Left renal cortex interstitium (tissue), 4 donors: ENCODE results near the gene NPC1. TPM values are rescaled to one million over a fixed set of nuclear protein-coding genes. Genes with fewer than 3 reads are reported as not detected.
"Not testable (repeated sequence)": the region's sequence is repeated elsewhere in the genome, so short reads cannot be mapped to it uniquely, and the experiment has no call there.

Experiments
- DNase-seq, 4 donors: peaks; one replicate each; pipeline ENCODE4 v3.0.0-alpha.2; 2013; ENCODE audit warnings: low read depth in 4 of 4, low spot score in 2 of 4, missing footprints in 1 of 4
- polyA plus RNA-seq, 4 donors: library from polyadenylated mRNA; unstranded; fragments of 120-200 nt; gene quantifications; one replicate each; pipeline ENCODE4 v1.2.1, GENCODE V29; 2013; ENCODE audit not compliant: insufficient read length in 4 of 4

The NPC1 gene
- polyA plus RNA-seq, 4 donors, result 18.3 to 29.0 (median 23.7) TPM

DNA sequence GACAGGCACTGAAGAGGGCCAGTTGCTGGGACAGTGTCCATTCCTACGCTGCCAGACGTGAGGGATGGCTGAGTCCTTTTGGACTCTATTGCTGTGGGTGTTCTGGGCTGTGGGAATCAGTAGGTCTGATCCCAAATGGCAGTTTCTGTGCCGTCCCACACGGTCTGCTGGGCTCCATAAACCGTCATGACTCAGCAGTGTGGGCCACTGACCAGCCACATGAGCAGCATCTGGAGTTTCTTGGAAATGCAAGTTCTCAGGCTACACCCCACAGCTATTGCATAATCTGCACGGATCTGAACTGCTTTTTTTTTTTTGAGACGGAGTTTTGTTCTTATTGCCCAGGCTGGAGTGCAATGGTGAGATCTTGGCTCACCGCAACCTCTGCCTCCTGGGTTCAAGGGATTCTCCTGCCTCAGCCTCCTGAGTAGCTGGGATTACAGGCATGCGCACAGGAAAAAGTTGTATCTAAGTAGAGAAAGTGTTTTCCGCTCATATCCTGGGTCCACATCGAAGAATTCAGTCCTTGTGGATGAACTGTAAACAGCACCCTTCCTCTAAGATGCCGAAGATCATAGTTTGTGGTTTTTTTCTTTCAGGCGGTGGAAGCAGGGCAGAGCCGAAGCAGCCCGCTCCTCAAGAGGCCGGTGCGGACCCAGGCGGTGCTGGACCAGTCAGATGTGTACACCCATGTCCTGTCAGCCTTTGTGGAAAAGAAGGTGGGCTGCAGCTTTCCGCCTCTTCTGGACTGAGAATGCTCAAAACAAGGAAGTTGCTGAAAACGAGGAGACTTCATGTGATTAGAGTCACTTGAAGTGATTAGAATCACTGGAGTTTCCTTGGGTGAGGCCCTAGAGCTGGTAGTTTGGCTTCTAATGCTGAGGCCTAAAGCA, 57.5 kb downstream of the NPC1 start:
- no peak for DNase-seq

DNA sequence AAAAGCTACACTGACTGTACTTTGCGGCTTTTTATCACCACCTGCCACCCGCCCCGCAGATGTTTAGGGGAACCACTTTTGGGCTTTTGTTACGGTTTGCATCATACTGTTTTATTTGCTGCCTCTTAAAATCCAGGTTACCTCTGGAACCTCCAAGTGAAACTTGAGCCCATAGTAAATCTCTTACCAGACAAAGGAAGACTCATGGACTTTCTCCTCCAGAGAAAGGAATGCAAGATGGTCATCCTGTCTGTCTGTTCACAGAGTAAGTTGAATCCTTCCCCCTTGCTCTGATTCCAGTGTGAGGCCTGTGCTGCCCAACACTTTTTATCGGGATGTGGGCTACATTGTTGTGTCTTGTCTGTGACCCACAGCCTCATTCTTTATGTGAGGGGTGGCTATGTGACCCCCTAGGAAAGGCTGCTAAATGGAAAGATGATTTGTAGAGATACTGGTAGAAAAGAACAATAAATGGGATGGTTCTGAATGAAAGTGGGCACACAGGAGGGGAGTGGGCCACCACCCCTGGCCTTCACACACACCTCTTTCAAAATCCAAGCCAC, 59.7 kb downstream of the NPC1 start:
- DNase-seq, result no peak

DNA sequence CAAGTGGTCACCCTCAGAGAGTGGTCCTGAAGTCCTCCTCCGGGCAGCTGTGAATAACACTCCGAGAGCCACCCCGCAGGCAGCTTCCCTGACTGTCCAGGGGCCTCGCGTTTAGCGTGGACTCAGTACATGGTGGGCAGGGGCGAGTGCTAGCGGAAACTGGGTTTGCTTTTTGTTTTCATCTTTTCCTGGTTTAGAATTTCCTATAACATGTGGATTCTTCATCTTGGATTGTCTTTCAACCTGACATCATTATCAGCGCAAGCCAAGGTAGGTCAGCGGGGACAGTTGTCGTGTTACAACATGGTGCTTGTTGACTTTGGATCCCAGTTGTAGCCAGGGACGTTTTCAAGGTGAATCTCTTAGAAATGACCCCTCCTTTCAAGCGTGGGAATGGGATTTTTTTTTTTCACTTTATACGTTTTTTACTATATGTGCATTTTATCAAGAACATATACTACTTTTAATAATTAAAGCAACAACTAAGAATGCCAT, 62.0 kb downstream of the NPC1 start:
- no peak for DNase-seq

DNA sequence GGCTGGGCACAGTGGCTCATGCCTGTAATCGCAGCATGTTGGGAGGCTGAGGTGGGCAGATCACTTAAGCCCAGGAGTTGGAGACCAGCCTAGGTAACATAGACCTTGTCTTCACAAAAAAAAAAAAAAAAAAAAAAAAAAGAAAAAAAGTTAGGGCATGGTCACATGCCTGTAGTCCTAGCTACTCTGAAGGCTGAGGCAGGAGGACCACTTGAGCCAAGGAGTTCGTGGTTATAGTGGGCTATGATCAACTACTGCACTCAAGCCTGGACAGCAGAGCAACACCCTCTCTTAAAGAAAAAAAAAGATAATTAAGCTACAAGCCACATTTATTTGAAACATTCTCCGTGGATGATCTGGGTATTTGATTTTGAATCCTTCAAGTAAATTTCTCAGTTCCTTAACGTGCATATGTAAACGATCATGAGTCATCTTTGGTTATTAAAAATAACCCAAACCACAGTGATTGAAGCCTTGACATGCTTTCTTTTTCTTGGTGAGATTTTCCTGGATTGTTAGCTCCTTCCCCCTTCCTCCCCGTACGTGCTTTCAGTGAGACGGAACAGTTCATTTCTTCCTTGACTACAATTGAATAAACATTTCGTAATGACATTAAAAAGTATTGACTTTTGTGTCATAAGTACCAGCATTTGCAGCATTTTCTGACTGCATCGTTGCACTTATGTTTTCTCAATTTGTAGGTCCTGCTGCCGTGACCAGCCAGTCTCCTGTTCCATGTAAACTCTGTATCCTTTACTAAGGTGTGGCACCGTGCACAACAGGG, 62.7 kb downstream of the NPC1 start:
- DNase-seq, result no peak

DNA sequence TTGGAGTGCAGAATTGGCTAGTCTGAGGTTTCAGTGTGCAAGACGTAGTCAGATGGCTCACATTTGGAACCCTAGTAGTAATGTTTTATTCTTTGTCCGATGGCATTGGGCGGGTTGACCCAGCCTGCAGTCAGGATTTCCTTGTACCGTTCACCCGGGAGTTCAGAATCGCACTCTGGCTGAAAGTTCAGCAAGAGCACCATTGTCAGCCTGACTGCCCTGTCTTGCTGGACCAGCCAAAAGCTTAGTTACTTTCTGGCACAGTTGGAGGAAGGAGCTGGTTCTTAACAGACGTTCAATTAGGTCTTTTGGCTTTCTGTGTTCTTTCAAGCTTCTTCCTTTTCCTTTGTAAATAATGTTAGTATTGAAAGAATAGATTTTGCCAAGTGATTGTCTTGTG, 64.4 kb downstream of the NPC1 start:
- DNase-seq, result no peak

DNA sequence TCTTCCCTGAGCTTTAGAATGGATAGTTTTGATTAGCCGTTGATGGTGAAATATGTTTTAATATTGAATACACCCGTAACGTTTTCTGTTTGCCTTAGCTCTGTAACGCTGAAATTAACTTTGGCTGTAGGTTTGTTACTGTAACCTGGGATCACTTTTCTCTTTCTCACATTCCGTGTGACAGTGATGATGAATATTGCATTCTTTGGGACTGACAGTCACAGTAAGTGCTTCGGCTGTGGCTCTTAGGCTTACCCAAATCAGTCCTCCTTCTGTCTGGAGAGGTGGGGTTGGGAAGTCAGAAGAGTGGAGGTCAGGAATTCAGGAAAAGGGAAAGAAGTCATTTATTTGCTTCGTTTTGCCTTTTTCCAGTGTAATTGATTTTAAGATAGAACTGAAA, 65.0 kb downstream of the NPC1 start:
- no peak for DNase-seq

DNA sequence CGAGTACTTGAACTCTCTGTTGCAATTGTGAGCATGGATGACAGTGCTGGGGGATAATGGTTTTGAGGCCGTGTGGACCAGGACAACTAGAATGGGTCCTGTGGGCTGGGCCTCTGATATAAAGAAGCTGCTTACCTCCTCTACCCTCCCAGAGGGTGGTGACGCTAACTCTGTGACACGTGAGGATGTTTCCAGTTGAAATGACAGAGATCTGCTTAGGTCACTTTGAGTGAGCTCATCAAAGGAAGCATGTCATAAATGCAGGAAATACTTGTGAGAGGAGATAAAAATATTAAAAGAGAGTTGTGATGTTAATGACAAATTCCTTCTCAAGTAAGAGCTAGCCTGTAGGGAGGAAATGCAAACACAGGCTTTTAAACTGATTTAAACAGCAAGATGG, 66.6 kb downstream of the NPC1 start:
- DNase-seq, result no peak

DNA sequence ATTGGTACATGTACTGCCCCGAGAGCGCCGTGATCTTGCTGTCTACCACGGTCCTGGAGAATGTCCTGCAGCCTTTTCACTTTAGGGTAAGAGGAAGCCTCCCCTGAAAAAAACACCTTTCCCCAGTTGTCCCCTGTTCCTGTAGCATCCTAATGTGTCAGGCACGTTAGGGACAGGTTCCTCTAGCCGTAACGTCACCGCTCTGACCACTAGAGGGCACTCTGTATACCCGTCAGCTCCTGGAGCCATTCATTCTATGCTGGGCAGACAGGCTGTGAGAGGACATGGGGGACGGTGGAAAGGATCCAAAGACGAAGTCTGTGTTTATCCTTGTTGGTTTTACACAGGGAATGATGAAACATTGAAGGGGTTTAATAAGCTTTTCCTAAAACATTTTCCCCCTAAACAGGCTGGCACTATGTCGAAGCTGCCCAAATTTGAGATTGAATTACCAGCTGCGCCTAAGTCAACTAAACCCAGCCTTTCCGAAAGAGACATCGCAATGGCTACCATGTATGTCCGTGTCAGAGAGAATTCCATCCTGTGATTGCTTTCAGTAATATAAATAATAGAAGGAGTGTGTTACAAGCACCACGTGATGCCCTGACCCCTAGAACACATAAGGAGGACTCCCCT, 70.3 kb downstream of the NPC1 start:
- peak in 2 of 4 donors; percentile 61 to 70 for DNase-seq

DNA sequence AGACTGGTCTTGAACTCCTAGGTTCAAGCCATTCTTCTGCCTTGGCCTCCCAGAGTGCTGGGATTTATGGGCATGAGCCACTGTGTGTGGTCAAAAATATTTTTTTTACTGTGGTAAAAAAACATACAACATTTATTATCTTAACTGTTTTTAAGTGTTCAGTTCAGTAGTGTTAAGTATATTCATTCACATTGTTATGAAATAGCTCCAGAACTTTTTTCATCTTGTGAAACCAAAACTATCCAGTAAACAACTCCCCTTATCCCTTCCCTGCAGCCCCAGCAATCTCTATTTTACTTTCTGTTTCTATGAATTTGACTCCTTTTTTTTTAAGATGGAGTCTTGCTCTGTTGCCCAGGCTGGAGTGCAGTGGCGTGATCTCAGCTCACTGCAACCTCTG, 73.7 kb downstream of the NPC1 start:
- no peak for DNase-seq

DNA sequence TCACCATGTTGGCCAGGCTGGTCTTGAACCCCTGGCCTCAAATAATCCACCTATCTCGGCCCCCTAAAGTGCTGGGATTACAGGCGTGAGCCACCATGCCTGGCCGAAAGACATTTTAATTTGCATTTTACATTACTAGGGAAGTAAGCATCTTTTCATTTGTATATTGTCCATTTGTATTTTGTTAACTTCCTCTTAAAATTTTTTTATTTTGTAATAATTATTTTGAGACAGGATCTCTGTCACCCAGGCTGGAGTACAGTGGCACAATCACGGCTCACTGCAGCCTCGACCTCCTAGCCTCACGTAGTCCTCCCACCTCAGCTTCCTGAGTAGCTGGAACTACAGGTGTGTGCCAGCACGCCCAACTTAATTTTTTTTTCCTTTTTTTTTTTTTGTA, 74.1 kb downstream of the NPC1 start:
- DNase-seq, result not testable (repeated sequence)

DNA sequence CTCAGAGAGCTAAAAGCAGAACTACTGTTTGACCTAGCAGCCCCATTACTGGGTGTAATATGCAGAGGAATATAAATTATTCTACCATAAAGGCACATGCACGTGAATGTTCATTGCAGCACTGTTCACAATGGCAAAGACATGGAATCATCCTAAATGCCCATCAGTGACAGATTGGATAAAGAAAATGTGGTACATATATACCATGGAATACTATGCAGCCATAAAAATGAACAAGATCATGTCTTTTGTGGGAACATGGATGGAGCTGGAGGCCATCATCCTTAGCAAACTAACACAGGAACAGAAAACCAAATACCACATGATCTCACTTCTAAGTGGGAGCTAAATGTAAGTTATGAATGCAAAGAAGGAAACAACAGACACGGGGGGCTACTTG, 75.4 kb downstream of the NPC1 start:
- DNase-seq, result not testable (repeated sequence)

DNA sequence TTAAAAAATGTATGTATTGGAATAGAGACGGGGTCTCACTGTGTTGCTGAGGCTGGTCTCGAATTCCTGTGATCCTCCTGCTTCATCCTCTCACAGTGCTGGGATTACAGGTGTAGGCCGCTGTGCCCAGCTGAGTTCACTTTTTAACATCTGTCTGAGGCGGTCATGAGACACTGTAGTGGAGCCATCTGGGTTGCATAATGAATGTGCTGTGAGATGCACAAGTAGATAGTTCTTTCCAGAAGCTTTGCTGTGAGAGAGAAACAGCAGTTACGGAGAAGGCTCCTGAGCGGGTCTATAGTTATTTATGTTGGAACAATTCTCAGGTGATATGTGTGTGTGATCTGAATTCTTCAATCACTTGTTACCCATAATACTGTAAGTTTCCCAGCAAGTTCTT, 79.9 kb downstream of the NPC1 start:
- no peak for DNase-seq

DNA sequence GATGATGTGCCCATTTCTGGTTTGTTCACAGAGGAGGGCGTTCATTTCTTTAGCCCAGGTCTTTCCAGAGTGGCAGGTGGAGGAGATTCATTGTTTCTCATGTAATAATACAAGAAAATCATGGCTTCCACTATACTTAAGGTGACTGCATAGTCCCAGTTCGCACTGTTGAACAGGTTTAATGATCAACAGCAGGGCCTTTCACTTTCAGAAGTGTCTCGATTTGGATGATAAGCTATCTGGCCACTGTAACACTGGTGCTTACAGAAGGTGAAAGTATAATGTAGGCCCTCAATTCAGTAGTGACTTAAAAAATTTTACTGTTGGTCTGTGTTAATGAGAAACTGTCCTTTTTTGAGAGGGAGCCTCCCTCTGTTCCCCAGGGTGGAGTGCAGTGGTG, 81.6 kb downstream of the NPC1 start:
- DNase-seq, result no peak

DNA sequence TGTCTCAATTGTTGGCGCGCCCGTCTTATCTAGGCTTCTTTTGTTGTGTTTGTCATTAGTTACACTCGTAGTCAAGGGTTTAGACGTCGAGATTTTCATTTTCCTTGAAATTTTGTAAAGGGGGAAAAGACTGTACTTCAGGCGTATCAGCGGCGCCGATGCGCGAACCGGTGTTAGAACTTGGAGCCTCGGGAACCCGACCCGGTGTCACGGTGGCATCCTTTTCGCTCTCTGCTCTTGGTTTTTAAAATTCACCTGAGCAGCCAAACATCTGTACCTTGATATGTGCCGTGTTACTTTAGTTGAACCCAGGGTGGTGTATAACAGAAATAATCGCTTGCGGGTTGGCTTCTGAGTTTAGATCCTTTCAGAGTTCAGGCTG, 82.4 kb downstream of the NPC1 start:
- DNase-seq, result no peak

DNA sequence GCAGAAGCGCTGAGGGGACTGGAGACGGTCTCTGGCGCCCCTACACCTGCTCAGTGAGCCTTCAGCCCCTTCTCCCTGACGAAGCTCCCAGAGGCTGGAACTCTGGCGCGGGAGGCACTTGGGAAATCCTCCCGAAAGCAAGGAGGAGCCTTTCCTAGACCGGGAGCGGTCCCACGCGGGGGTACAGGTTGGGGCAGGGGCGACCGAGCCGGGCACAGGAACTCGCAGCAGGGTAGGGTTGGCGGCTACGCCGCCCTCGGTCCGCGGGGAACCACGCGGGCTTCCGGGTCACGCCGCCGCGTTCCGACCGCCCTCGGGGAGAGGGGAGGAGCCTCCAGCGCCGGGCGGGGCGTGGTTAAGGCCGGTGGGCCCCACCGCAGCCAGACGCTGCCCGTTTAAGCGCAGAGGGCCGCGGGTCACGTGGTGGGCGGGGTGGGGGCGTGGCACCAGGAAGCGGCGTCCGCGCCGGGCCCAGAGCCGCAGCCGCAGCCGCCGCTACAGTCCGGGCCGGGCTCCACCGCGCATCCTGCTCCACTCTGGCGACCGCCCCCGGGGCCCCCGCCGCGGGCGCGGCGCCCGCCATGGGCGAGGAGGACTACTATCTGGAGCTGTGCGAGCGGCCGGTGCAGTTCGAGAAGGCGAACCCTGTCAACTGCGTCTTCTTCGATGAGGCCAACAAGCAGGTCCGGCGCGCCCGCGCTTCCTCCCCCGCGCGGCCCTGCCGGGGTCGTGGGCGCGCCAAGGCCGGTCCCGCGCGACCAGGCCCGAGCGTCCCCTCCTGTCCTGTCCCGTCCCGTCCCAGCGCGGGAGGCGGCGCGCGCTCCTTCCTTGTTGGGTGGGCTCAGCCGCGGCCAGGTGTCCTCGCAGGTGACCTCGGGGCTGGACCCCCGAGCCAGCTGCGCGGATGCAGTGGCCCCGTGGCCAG, 83.0 kb downstream of the NPC1 start, which contains the start of gene RMC1:
Gene RMC1, plus strand, starts transcription at position 474 of the 925 bp plus-strand sequence. Its CDS starts 108 bp downstream, at position 582.
- DNase-seq, result peak; percentile 76 to 92 (median 86)

DNA sequence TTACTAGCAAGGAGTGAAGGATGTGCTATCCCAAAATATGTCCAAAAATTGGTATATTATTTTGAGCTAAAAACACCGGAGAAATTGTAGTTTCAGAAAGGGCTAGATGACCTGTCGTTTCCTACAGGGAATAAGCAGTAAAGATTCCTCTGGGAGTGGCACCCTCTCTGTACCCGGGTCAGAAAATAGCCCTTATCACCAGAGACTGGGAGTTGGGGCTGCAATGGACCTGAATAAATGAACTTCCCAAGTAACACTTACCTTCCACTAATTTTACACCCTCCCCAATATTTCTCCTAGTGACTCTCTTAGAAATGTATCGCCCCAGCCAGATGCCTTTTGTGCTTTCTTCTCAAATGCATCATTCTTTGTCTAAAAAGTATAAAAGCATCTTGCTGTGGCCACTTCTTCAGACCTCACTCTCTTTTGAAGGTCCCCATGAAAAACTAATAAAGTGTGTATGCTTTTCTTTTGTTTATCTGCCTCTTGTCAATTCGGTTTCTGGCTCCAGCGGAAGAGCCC, 83.7 kb downstream of the NPC1 start:
- DNase-seq, result no peak

DNA sequence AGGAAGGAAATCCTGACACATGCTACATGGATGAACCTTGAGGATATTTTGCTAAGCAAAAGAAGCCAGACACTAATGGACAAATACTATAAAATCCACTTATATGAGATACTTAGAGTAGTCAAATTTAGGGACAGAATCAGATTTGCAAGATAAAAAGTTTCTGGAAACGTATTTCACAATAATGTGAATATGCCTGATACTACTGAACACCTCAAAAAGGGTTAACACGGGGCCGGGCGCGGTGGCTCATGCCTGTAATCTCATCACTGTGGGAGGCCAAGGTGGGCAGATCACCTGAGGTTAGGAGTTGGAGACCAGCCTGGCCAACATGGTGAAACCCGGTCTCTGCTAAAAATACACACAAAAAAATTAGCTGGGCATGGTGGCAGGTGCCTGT, 84.7 kb downstream of the NPC1 start:
- DNase-seq, result no peak

DNA sequence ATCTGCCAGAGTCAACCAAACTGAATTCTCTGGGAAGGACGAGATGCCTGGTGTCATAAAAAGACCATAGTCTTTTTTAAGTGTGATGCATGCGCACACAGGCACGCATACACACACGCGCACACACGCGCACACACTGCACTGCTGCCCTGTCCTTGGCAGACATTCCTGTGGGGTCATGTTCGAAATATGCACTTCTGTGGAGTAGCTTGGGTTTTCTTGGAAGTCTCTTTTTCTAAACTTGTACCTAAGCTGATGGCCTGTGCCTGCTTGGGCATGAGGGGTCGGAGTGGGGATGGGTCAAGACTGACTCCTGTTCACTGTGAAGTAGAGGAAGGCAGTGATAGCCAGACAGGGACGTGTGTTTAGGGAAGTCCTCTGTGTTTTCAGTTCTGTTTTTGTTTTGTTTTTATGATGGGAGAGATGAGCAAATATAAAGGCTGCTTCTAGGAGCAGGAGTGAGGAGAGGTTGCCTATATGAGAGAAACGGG, 87.0 kb downstream of the NPC1 start:
- DNase-seq, result no peak

DNA sequence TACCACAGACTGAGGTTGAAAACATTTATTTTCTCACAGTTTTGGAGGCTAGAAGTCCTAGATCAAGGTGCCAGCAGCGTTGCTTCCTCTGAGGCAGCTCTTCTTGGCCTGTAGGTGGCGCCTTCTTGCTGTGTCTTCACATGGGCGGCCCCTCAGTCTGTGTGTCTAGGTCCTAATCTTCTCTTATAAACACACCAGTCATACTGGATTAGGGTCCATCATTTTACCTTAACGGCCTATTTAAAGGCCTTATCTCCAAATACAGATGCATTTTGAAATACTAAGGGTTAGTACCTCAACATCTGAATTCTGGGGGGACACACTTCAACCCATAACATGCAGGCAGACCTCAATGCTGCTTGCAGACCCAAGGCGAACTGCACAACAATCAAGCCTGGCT, 87.4 kb downstream of the NPC1 start:
- DNase-seq, result no peak
